NCI-H146 (cell line): ENCODE measurements around the gene NLK.

Source experiments
- DNase-seq: peaks from one replicate; lab custom pipeline; 2025; lab: John Stamatoyannopoulos, UW

The NLK gene

GRCh38 chr17:28040406-28040805, 2.1 kb upstream of the NLK start:
- no peak for DNase-seq

DNA sequence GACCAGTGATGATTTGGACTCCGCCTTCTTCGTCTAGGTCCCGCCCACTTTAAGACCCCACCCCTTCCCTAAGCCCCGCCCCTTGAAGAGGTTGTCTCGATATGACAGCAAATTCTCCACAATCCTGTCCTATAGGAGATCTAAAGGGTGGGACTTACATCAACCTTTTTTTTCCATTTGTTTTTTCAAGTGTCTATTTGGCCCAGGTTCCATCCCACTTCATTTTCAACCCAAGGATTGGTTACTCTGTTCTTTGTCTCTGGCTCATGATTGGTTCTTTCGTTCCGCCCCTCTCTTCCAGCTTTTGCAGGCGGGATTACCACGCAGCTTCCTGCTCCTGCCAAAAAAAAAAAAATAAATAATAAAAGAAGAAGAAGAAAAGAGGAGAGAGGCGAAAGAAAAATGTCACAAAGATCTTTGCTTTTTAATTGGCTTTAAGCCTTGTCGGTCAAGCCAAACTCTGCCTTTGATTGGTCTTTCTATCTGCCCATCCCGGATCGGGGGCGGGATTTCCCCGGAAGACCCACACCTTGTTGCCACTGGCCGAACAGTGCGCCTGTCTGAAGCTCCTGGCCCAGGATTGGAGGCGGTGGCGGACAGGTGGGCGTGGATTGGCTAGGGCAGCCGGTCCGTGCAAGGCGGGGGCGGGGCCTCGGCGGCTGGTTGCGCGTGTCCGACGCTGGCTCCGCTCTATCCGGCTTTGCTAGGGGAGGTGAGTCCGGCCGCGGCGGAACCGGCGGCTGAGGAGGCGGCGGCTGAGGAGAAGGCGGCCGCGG, 1.2 kb upstream of the NLK start:
- peak; percentile 99 for DNase-seq

GRCh38 chr17:28041844-28042656, 427 bp upstream of the NLK start:
- no peak for DNase-seq

DNA sequence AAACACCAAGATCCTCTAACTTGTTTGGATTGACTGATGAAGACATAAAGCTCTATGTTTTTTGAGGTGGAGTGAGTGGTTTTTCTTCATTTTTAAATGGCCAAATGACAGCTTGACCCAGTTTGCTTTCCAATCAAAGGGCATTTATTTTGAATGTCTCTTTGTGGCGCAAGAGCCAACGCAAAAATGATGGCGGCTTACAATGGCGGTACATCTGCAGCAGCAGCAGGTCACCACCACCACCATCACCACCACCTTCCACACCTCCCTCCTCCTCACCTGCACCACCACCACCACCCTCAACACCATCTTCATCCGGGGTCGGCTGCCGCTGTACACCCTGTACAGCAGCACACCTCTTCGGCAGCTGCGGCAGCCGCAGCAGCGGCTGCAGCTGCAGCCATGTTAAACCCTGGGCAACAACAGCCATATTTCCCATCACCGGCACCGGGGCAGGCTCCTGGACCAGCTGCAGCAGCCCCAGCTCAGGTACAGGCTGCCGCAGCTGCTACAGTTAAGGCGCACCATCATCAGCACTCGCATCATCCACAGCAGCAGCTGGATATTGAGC, 329 bp downstream of the NLK start:
- DNase-seq = no peak

GRCh38 chr17:28043296-28043695, 819 bp downstream of the NLK start:
- DNase-seq = no peak

GRCh38 chr17:28043741-28044140, 1.3 kb downstream of the NLK start:
- no peak for DNase-seq

- DNase-seq = no peak
Measured at GRCh38 chr17:28045304-28045703, 2.8 kb downstream of the NLK start.

DNA sequence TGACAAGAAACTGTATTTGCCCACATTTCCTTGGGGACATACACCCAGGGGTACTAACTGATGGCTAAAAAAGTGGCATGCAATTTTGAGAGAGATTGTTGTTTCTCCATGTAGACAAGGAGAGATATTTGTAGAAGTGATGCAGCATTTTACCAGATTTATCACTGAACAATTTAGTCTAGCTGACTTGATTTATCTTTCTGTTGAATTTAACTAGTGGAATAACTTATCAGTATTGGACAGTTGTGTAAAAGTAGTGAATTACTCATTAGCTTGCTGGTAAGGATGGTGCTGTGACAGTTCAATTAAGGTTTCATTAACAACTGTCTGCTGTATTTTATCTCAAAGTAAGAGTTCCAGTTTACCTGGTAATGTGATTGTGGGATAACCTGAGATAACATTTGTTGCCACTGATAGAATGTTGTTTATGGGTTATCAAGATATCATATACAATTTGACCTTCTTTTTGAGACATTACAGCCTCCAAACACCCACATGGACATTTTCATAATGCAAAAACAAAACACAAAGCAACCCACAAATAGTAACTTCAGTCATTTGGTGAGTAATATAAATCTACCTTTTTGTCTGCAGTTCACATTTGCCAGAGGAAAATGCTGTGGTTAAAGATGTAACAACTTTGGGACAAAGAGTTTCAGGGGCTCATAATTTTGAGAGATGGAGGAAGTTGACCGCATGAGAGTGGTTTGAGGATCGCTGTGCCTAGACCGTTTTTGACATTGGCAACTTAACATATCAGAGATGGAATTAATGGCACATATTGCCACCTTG, 3.8 kb downstream of the NLK start:
- DNase-seq = no peak

- DNase-seq = no peak
Measured at GRCh38 chr17:28047806-28048205, 5.3 kb downstream of the NLK start.

GRCh38 chr17:28049071-28049470, 6.6 kb downstream of the NLK start:
- no peak for DNase-seq

GRCh38 chr17:28053044-28053670, 10.7 kb downstream of the NLK start:
- peak; percentile 20 for DNase-seq

DNA sequence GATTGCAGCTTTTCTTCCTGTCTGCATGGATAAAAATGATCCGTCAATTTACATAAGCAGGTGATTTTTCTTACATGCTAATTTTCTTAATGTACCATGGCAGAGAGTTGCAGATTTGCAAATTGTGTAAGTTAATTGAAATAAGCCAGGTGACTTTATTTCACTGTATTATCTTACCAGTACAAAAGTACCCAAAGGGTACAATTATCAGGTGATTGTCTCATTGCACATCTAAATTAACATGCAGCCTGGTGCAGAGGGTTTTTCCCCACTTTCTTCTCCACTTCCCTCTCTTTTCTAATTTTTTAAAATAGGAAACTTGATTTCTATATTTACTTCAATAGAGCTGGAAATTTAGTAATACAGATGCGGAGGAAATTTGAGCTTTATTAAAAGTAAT, 11.2 kb downstream of the NLK start:
- peak; percentile 4 for DNase-seq

GRCh38 chr17:28055546-28056275, 13.2 kb downstream of the NLK start:
- DNase-seq = no peak

DNA sequence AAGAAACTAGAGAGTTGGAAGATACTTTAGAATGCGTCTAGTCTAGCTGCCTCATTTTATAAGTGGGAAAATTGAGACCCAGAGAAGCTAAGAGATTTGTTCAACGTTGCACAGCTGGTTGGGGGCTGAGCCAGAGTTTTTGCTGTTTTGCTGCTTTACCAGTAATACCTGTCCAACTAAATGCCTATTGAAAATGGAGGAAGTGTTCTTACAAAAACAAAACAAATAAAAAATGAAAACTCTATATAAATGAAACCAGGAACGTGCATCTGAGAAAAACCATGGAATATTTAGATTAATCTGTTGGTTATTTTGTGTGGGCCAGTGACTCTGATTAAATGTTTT, 13.8 kb downstream of the NLK start:
- no peak for DNase-seq

GRCh38 chr17:28057731-28058246, 15.3 kb downstream of the NLK start:
- DNase-seq = no peak

- no peak for DNase-seq
Measured at GRCh38 chr17:28059675-28060074, 17.2 kb downstream of the NLK start.

DNA sequence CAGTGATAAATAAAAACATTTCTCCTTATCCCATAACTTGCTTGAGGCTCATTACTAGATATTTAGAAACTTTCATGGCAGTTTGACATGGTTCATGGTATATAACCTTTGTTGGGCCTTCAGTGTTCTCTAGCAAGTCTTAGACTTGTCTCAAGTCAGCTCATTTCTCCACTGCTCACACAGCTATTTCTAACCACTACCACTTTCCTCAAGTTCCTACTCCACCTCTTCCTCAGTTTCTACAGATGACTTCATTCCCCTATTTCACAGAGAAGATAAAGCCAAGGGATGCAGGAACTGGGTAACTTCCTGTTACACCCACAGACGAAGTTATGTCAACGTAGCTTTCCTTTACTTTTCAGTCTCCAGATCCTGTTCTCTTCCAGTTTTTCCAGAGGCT, 23.2 kb downstream of the NLK start:
- no peak for DNase-seq

DNA sequence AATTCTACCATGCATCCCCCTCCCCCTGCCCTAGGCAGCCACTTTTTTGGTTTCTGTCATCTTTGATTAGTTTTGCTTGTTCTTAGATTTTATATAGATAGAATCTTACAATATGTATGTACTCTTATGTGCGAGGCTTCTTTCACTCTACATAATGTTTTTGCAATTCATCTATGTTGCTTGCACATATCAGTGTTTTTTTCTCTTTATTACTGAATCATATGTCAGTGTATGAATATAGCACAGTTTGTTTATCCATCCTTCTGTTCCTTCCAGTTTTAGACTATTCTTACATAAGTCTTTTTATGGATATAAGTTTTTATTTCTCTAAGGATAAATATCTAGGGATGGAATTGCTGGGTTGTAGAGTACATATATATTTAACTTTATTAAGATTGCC, 26.6 kb downstream of the NLK start:
- no peak for DNase-seq

DNA sequence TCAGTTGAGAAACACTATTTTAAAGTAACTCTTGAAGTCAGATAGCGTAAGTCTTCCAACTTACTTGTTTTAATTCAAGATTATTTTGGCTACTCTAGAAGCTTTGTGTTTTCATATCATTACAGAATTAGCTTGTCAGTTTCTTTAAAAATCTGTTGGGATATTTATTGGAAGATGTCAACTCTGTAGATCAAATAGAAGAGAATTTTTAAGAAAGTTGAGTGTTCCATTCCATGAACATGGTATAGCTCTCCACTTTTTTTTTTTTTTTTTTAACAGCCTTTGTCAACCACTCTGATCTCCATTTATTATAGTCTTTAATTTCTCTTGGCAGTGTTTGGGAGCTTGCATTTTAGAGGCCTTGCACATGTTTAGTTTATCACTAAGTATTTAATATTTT, 28.7 kb downstream of the NLK start:
- no peak for DNase-seq

- DNase-seq = no peak
Measured at GRCh38 chr17:28071891-28072606, 29.6 kb downstream of the NLK start.
